Naive B cell (primary cell): ENCODE measurements around the gene CRELD2. TPM values are rescaled to one million over a fixed set of nuclear protein-coding genes. Genes with fewer than 3 reads are reported as not detected.
A peak's percentile ranks its signal among the peaks of the same experiment; 100 is the strongest.
"Not testable (repeated sequence)": the region's sequence is repeated elsewhere in the genome, so short reads cannot be mapped to it uniquely, and the experiment has no call there.

Experiments
- ATAC-seq, 2 donors: fragments of 150-1000 bp; cut with Tn5 transposase; 2 replicates each; pipeline ENCODE4 v1.10.0; 2021; ENCODE audit warnings: low read depth in 2 of 2, mild to moderate bottlenecking in 2 of 2, moderate library complexity in 2 of 2
- DNase-seq: peaks from one replicate; pipeline ENCODE4 v3.0.0; 2022
- H3K27ac Mint-ChIP-seq, 6 donors: one replicate each; pipeline ENCODE4 v1.8.0; 2020 to 2022; ENCODE audit warnings: mild to moderate bottlenecking in 6 of 6, mixed read lengths in 6 of 6, moderate library complexity in 5 of 6, inconsistent platforms in 2 of 6
- H3K27me3 Mint-ChIP-seq, 3 donors: one replicate each; pipeline ENCODE4 v1.8.0; 2021 to 2022; ENCODE audit warnings: mixed read lengths in 3 of 3, mild to moderate bottlenecking in 1 of 3
- H3K36me3 Mint-ChIP-seq, 2 donors: one replicate each; pipeline ENCODE4 v1.8.0; 2020 to 2022; ENCODE audit warnings: mixed read lengths in 2 of 2, inconsistent platforms in 1 of 2, mild to moderate bottlenecking in 1 of 2
- H3K4me1 Mint-ChIP-seq, 3 donors: one replicate each; pipeline ENCODE4 v1.8.0; 2020 to 2022; ENCODE audit warnings: mixed read lengths in 3 of 3, inconsistent platforms in 1 of 3, mild to moderate bottlenecking in 1 of 3, moderate library complexity in 1 of 3
- H3K4me3 Mint-ChIP-seq, 8 donors: one replicate each; pipeline ENCODE4 v1.8.0; 2020 to 2022; ENCODE audit warnings: mild to moderate bottlenecking in 8 of 8, mixed read lengths in 8 of 8, moderate library complexity in 8 of 8, inconsistent platforms in 2 of 8
- H3K9me3 Mint-ChIP-seq, 7 donors: one replicate each; pipeline ENCODE4 v1.8.0; 2020 to 2022; ENCODE audit warnings: mixed read lengths in 7 of 7, mild to moderate bottlenecking in 5 of 7, inconsistent platforms in 2 of 7, moderate library complexity in 1 of 7
- polyA plus RNA-seq, 6 donors: library from polyadenylated mRNA; unstranded; fragments of 300-500 nt; fragmentation: Illumina TruSeq; gene quantifications; one replicate each; pipeline ENCODE4 v1.2.3, GENCODE V29; 2021; ENCODE audit warnings: low read depth in 6 of 6

CRELD2 gene
- polyA plus RNA-seq, 6 donors from 2014 or later, result 21.9 to 33.8 (median 28.0) TPM

DNA sequence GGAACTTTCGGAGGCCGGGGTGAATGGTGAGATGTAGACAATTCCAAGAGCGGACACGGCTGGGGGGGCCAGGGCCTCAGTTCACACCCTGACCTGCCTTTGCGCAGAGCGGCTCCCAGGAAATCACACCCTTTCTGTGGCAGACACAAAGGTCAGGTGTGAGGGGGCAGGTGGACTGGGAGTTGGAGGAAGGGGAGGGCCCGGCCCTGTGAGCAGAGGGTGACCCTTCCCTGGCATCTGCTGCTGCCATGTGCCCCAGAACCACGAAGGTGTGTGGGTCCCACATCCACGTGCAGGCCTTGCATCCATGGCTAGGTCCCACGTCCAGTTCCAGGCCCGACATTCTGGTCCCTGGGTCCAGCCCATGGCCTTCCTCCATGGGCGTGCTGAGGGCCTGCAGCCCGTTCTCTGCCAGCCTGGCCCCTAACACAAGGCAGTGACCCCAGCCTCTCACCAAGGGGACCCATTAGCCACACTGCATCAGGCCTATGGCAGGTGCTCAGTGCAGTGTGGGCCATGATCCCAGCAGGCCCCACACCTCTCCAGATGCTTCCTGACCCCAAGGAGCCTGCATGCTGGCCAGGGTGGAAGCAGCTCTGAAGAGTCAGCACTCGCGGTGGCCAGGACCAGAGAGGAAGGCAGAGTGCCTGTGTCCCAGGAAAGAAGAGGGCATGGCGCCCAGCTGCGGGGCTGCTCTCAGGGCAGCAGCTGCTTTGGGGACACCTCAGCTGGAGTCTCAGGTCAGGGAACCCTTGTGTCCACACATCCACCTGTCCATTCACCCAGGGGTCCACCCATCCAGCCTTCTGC lies 23.3 kb downstream of the CRELD2 start:
- no peak for DNase-seq
- H3K36me3 Mint-ChIP-seq, result no peaks in the 10 kb centered on the region
- H3K27ac Mint-ChIP-seq, result peak overlapping the region in 1 of 6 donors; percentile 95
- H3K4me3 Mint-ChIP-seq, result no peak overlapping the region
- peaks cover 0 to 8% (median 2%) of the 10 kb centered on the region in 7 donors for H3K9me3 Mint-ChIP-seq
- no peak for ATAC-seq
- no peaks in the 10 kb centered on the region for H3K27me3 Mint-ChIP-seq
- H3K4me1 Mint-ChIP-seq, result peaks cover 11 to 29% (median 21%) of the 10 kb centered on the region in 3 donors

DNA sequence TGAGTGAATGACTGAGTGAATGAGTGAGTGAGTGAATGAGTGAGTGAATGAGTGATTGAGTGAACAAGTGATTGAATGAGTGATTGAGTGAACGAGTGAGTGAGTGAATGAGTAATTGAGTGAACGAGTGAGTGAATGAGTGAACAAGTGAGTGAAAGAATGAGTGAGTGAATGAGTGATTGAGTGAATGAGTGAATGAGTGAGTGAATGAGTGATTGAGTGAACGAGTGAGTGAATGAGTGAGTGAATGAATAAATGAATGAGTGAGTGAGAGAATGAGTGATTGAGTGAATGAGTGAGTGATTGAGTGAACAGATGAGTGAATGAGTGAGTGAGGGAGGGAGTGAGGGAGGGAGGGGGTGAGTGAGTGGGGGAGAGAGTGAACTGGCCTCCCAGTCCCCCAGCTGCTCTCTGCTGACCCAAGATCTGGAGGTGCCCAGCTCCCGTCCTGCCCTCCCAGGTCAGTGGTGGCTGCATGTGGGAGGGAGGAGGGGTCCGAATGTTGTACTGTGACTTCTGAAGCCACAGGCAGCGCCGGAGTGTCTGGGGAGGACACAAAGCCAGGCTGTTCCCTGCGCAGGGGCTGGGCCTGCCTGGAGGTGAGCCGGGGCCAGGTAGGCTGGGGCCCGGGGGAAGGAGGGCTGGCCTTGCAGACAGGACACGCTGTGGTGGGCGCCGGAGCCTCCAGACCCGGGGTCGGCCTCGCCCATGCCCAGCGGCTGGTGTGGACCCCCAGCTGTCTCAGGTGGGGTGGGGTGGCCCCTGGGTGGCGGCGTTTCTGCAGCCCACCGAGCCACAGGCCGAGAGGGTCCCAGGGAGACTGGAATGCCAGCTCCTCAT lies 24.4 kb downstream of the CRELD2 start:
- peaks cover 0 to 8% (median 2%) of the 10 kb centered on the region in 7 donors for H3K9me3 Mint-ChIP-seq
- H3K4me1 Mint-ChIP-seq, result peaks cover 9 to 19% (median 17%) of the 10 kb centered on the region in 3 donors
- no peak overlapping the region for H3K27ac Mint-ChIP-seq
- peak in 1 of 2 donors; percentile 26 for ATAC-seq
- H3K36me3 Mint-ChIP-seq, result no peaks in the 10 kb centered on the region
- no peaks in the 10 kb centered on the region for H3K27me3 Mint-ChIP-seq
- no peak for DNase-seq
- no peak overlapping the region for H3K4me3 Mint-ChIP-seq

DNA sequence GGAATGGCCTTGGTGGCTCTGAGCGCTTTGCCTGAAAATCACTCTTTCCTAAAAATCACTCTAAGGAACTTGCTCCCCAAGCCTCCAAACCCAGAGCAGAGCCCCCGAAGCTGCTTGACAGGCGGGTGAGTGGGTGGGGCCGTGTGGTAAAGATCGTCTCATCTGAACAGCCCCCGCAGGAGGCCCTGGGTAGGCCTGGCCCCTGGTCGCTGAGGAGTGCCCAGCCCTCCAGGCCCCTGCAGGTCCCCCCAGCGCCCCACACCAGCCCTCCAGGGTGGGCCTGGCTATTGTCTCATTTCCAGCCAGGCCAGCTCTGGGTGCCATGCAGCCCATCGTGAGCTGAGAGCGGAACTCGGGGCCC lies 25.0 kb downstream of the CRELD2 start:
- Mint-ChIP-seq H3K27ac (peak overlapping the region in 2 of 6 donors; percentile 81 to 87), H3K36me3 (no peaks in the 10 kb centered on the region), H3K27me3 (no peaks in the 10 kb centered on the region), H3K4me3 (no peak overlapping the region), H3K9me3 (peaks cover 0 to 8% (median 2%) of the 10 kb centered on the region in 7 donors), H3K4me1 (peaks cover 9 to 17% (median 13%) of the 10 kb centered on the region in 3 donors)
- ATAC-seq (no peak), DNase-seq (no peak)

DNA sequence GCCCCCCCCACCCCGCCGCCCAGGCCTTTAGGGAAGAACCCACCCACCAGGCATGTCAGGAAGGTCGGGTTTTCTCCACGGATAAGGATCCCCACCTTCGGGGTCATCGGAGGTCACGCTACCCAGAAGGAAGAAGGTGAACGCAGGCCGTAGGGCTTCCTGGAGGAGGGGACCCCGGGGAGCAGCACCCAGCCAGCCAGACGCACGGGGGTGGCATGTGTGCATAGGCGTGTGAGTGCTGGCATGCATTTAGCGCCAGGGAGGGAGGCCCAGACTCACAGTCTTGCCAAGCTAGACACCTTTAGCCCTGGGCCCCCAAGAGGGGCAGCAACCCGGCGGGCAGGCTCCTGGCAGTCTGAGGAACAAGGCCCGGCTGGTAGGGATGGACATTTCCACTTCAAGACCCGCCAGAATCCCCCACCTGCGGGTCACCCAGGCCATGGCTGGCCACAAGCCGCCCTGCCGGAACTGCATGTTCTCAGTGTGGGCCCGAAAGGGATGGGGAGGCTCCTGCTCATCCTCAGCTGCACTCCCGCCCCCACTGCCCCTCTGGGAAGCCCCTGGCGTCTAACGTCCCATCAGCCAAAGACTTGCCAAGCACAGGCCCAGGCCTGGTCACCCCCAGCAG lies 25.5 kb downstream of the CRELD2 start:
- H3K27ac Mint-ChIP-seq, result peak overlapping the region in 4 of 6 donors; percentile 19 to 87 (median 66)
- peak; percentile 11 to 22 for ATAC-seq
- H3K4me3 Mint-ChIP-seq, result no peak overlapping the region
- no peak for DNase-seq
- peaks cover 9 to 17% (median 13%) of the 10 kb centered on the region in 3 donors for H3K4me1 Mint-ChIP-seq
- H3K27me3 Mint-ChIP-seq, result no peaks in the 10 kb centered on the region
- H3K9me3 Mint-ChIP-seq, result peaks cover 0 to 8% (median 2%) of the 10 kb centered on the region in 7 donors
- no peaks in the 10 kb centered on the region for H3K36me3 Mint-ChIP-seq

DNA sequence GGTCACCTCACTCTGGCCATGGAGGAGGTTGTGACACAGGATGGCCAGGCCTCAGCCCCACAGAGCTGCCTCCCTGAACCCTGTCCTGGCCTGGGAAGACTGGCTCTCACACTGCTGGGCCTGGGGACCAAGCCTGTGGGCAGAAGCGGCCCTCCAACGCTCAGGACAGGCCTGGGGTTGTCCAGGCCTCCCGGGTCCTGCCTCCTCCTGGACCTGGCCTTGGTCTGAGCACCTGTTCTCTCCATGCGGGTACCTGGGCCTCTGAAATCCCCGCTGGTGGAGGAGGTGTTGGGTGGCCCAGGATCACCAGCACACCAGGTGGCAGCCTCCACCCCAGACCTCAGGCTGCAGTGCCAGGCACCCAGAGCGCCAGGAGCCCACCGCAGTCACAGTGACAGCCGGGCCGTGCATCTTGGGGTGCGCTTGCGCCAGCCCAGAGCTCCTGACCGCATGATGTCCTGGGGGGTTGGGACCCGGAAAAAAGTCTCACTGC lies 26.0 kb downstream of the CRELD2 start:
- no peak for DNase-seq
- peaks cover 0 to 5% (median 2%) of the 10 kb centered on the region in 7 donors for H3K9me3 Mint-ChIP-seq
- no peaks in the 10 kb centered on the region for H3K36me3 Mint-ChIP-seq
- no peaks in the 10 kb centered on the region for H3K27me3 Mint-ChIP-seq
- peak; percentile 19 to 49 for ATAC-seq
- H3K4me1 Mint-ChIP-seq, result peaks cover 9 to 17% (median 13%) of the 10 kb centered on the region in 3 donors
- peak overlapping the region in 1 of 8 donors; percentile 20 for H3K4me3 Mint-ChIP-seq
- H3K27ac Mint-ChIP-seq, result peak overlapping the region; percentile 65 to 98 (median 90)

DNA sequence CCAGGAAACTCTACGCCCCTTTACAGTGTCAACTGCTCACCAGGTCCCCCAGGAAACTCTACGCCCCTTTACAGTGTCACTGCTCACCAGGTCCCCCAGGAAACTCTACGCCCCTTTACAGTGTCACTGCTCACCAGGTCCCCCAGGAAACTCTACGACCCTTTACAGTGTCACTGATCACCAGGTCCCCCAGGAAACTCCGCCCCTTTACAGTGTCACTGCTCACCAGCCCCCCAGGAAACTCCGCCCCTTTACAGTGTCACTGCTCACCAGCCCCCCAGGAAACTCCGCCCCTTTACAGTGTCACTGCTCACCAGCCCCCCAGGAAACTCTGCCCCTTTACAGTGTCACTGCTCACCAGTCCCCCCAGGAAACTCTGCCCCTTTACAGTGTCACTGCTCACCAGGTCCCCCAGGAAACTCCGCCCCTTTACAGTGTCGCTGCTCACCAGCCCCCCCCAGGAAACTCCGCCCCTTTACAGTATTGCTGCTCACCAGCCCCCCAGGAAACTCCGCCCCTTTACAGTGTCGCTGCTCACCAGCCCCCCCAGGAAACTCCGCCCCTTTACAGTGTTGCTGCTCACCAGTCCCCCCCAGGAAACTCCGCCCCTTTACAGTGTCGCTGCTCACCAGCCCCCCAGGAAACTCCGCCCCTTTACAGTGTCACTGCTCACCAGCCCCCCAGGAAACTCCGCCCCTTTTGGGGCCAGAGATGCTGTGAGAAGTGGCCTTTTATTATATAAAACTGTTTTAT lies 26.8 kb downstream of the CRELD2 start:
- ATAC-seq (peak; percentile 40 to 47), DNase-seq (peak; percentile 67)
- peaks cover 9 to 18% (median 13%) of the 10 kb centered on the region in 3 donors for H3K4me1 Mint-ChIP-seq
- peak overlapping the region; percentile 75 to 98 (median 96) for H3K27ac Mint-ChIP-seq
- peak overlapping the region in 4 of 8 donors; percentile 46 to 69 (median 54) for H3K4me3 Mint-ChIP-seq
- not testable (repeated sequence) for H3K27me3 Mint-ChIP-seq, H3K9me3 Mint-ChIP-seq, H3K36me3 Mint-ChIP-seq

DNA sequence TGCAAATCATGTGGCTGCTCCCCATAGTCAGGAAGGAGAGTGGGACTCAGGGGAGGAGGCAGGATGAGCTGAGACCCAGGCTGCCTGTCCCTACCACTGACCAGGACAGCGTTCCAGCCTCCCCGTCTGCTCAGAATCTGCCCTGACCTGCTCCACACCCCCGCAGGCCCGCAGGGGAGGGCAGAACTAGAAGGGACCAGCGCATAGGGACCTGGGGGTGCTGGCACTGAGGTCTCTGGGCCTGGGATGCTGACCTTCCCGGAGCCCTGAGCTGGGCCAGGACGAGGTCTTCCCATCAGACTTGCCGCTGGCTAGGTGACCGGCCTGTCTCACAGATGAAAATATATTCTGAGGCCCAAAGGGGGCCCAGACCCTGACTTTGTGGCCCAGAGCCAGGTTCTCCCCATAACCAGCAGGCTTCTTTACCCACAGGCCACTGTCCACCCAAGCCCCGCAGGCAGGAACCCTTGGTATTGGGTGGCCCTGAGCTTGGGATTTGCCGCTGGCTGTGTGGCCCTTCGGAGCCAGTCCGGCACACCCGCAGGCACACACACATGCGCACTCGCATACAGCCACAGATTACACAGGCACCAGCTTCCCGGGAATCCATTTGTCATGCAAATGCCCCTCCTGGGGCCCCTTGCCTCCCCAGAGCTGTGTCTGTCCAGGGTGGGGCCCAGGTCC lies 28.3 kb downstream of the CRELD2 start:
- no peaks in the 10 kb centered on the region for H3K36me3 Mint-ChIP-seq
- H3K4me3 Mint-ChIP-seq, result no peak overlapping the region
- peak overlapping the region in 4 of 6 donors; percentile 16 to 98 (median 68) for H3K27ac Mint-ChIP-seq
- no peaks in the 10 kb centered on the region for H3K27me3 Mint-ChIP-seq
- ATAC-seq (no peak), DNase-seq (no peak)
- H3K9me3 Mint-ChIP-seq, result peaks cover 0 to 4% (median 0%) of the 10 kb centered on the region in 7 donors
- peaks cover 5 to 18% (median 7%) of the 10 kb centered on the region in 3 donors for H3K4me1 Mint-ChIP-seq

DNA sequence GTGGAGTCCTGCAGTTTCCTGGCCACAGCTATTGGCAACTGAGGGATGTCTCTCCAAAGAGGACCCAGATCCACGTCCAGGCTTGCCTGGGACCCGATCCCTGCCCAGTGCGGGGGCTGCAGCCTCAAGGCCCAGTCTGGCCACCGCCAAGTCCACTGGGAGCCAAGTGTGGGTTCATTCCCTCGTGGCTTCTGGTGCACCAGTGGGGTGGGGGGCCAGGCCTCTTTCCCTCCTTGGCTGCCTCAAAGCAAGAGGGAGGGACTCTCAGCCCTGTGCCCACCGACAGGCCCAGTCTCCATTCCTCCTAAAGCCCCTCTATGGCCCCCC lies 28.8 kb downstream of the CRELD2 start:
- Mint-ChIP-seq H3K27me3 (no peaks in the 10 kb centered on the region), H3K9me3 (peaks cover 0 to 4% (median 0%) of the 10 kb centered on the region in 7 donors), H3K27ac (no peak overlapping the region), H3K36me3 (no peaks in the 10 kb centered on the region), H3K4me1 (peaks cover 5 to 18% (median 7%) of the 10 kb centered on the region in 3 donors), H3K4me3 (no peak overlapping the region)
- no peak for DNase-seq
- no peak for ATAC-seq

DNA sequence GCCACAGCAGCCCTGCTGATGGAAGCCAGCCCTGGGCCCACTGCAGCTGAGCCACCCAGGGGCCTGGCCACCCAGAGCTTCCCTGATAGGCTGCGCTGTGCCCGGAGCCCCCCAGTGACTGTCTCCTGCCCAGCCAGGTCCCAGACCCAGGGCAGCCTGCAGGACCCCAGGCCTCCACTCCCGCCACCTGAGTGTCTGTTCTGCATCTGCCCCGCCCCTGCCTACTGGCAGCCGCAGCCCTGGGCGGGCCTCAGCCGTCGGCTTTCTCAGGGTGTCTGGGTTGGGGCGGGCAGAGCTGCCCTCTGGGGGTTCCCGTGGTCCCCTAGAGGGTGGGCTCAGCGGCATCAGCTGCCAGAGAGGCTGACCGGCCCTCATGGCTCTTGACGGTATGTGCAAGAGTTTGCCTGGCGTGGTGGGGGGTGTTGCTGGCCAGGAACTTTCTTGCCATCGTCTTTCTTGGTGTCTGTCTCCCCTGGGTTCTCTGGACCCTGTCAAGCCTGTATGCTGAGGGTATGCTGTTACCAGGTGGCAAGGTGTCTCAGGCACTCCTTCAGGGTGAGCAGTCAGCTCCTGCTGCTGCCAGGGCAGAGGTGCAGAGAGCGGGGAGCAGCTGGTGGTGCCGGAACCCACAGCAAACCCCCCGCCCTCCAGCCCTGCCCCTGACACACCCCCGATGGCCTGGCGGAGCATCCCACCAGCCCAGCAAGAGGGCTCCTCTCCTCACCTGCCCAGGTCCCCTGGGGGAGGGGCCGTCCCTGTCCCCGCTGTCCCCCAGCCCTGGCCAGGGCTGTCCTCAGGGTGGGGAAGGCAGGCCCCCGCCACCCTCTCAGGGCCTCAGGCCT lies 29.9 kb downstream of the CRELD2 start:
- H3K36me3 Mint-ChIP-seq, result no peaks in the 10 kb centered on the region
- peaks cover 0 to 4% (median 0%) of the 10 kb centered on the region in 7 donors for H3K9me3 Mint-ChIP-seq
- no peaks in the 10 kb centered on the region for H3K27me3 Mint-ChIP-seq
- peak overlapping the region in 1 of 6 donors; percentile 38 for H3K27ac Mint-ChIP-seq
- peaks cover 5 to 18% (median 7%) of the 10 kb centered on the region in 3 donors for H3K4me1 Mint-ChIP-seq
- DNase-seq (no peak), ATAC-seq (no peak)
- H3K4me3 Mint-ChIP-seq, result no peak overlapping the region

DNA sequence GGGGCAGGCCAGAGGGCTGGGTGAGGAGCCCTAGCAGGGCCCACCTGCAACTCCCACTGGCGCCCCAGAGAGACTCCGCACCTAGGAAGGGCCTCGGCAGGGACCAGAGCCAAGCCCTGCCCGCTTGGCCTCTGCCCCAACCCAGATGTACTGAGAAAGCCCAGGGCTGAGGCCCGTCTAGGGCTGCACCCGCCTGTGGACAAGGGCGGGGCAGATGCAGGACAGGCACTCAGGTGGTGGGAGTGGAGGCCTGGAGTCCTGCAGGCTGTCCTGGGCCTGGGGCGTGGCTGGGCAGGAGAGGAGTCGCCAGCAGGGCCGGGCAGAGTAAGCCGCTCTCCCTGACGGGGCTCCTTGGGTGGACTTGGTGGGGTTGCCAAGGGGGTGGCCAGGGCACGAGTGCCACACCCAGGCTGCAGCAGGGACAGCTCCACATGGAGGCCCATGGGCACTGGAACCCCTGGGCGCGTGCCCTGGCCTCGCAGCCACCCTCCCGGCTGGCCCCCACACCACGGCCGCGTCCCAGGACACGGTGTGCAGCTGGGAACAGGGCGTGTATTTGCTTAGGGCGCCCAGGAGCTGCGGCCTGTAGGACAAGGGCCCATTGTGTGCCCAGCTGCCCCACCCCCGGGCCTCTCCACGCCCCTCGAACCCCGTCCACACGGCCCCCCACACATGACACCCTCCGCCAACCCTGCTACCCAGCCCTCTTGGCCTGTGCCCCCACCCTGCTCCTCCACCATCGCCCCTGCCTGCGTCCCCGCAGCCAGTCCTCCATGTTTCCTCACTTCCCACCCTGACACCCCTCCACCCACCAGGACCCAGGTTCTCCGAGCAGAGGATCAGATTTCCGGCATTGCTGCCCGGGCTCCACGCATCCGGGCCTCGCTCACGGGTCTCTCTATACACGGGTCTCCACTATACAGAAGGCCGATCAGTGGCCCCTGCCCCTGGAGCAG lies 30.8 kb downstream of the CRELD2 start:
- Mint-ChIP-seq H3K36me3 (no peaks in the 10 kb centered on the region), H3K4me1 (peaks cover 5 to 18% (median 7%) of the 10 kb centered on the region in 3 donors), H3K27ac (peak overlapping the region in 1 of 6 donors; percentile 47), H3K9me3 (peaks cover 0 to 4% (median 0%) of the 10 kb centered on the region in 7 donors), H3K27me3 (no peaks in the 10 kb centered on the region), H3K4me3 (peak overlapping the region in 1 of 8 donors; percentile 25)
- no peak for DNase-seq
- no peak for ATAC-seq

DNA sequence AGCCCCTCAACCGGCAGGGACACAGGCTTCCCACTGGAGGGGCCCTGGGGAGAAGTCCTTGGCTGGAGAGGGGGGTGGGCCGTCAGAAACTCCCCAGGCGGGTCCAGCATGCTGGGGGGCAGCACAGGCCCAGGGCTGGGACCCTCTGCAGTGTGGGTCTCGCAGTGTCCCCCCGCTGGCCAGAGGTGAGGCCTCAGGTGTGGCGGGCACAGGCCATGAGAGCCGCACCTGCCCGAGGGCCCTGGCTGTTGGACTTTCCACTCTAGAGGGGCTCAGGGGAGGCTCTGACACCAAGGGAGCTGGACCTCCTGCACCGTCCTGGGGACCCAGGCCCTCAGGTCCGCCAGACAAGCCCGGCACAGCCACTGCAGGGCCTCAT lies 31.5 kb downstream of the CRELD2 start:
- DNase-seq (no peak), ATAC-seq (no peak)
- H3K27ac Mint-ChIP-seq, result no peak overlapping the region
- H3K9me3 Mint-ChIP-seq, result peaks cover 0 to 4% (median 0%) of the 10 kb centered on the region in 7 donors
- H3K4me3 Mint-ChIP-seq, result no peak overlapping the region
- H3K36me3 Mint-ChIP-seq, result no peaks in the 10 kb centered on the region
- peaks cover 5 to 16% (median 7%) of the 10 kb centered on the region in 3 donors for H3K4me1 Mint-ChIP-seq
- no peaks in the 10 kb centered on the region for H3K27me3 Mint-ChIP-seq
